Hematopoietic multipotent progenitor cell treated with erythropoietin and hydrocortisone succinate and interleukin-3 and kit ligand, for 17 days (in vitro differentiated cells): ENCODE results near the gene ADH1C.

Experiments used
- DNase-seq: peaks from one replicate; pipeline ENCODE4 v3.0.0-alpha.2; 2015; ENCODE audit warnings: low spot score

The ADH1C gene

GRCh38 chr4:99301376-99302164, 51.0 kb downstream of the ADH1C start:
- no peak for DNase-seq

- DNase-seq: no peak
These were observed 51.6 kb downstream of the ADH1C start for GRCh38 chr4:99300934-99301333.

- no peak for DNase-seq
These were observed 59.2 kb downstream of the ADH1C start for GRCh38 chr4:99293357-99293756.

GRCh38 chr4:99290848-99291786, 61.4 kb downstream of the ADH1C start, which contains the start of gene ADH1A:
Gene ADH1A, minus strand, starts transcription at chr4:99290985. Its CDS starts 71 bp downstream, at chr4:99290914.
- DNase-seq: no peak
